Measurements from ENCODE around the gene PRRG2. TPM values are rescaled to one million over a fixed set of nuclear protein-coding genes. Genes with fewer than 3 reads are reported as not detected.

PRRG2 gene
- total and polyA plus RNA-seq, 7 donors: 0.24 to 16.0 (median 0.89) TPM

DNA sequence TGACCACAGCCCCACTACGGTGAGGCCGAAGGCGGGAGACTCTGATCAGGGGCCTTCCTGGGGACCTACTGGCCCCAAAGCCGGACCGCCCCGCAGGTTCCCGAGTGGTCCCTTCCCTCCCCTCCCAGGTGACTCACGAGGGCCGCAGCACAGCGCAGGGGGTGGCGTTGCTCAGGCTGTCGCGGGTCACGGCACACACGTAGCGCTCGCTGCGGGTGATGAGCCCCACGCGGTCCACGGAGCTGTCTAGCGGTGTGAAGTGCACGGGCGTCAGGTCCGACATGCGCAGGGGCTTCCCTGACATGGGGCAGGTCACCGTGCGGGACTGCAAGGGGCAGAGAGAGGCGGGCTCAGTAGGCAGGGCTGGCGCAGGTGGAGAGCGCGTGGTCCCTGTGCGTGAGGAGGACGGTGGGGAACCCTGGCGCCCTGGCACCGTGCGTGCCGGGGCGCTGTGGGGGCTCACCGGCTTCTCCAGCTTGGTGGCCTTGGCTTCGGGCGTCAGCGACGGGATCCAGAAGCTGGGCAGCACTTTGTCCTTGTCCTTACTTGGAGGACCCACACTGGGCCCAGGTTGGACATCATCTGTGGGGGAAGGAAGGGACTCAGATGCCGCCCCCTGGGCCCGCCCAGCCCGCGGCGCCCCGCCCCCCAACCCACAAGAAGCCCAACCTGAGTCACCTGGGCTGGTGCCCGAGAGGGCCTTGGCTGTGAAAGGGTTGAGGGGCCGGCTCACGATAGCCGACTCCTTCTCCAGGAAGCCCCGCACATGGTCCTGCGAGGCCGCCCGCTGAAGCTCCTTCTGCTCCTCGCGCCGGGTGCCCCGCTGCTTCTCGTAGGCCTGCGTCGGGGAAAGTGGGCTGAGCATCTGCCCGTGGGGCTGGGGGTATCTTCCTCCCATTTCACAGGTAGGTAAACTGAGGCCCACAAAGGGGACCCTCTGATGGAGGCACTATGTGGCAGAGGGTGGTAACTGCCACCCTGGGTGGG lies 24.4 kb upstream of the PRRG2 start:
- ATAC-seq (no peak), DNase-seq (peak in 1 of 2 donors; percentile 28)
- Histone ChIP-seq H3K36me3 (ENCODE audit: insufficient read depth in 1 of 2, low read depth in 1 of 2) (peaks cover 5 to 65% of the 10 kb centered on the region in 2 donors), H3K4me1 (peaks cover 23% of the 10 kb centered on the region), H3K9me3 (no peaks in the 10 kb centered on the region), H3K27ac (peak overlapping the region; percentile 36), H3K4me3 (no peak overlapping the region), H3K27me3 (ENCODE audit: insufficient read depth in 3 of 3, low read length in 2 of 3) (no peaks in the 10 kb centered on the region)
- TF ChIP-seq, protein P1, sequence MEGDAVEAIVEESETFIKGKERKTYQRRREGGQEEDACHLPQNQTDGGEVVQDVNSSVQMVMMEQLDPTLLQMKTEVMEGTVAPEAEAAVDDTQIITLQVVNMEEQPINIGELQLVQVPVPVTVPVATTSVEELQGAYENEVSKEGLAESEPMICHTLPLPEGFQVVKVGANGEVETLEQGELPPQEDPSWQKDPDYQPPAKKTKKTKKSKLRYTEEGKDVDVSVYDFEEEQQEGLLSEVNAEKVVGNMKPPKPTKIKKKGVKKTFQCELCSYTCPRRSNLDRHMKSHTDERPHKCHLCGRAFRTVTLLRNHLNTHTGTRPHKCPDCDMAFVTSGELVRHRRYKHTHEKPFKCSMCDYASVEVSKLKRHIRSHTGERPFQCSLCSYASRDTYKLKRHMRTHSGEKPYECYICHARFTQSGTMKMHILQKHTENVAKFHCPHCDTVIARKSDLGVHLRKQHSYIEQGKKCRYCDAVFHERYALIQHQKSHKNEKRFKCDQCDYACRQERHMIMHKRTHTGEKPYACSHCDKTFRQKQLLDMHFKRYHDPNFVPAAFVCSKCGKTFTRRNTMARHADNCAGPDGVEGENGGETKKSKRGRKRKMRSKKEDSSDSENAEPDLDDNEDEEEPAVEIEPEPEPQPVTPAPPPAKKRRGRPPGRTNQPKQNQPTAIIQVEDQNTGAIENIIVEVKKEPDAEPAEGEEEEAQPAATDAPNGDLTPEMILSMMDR (IDR thresholded peaks at IDR 0.05): no peak
- 79 to 84% (median 82%) methylated on average over 56 to 66 of the region's 66 CpGs for WGBS, 3 donors
- intact Hi-C loops (cut with DNase I): no loop called here

DNA sequence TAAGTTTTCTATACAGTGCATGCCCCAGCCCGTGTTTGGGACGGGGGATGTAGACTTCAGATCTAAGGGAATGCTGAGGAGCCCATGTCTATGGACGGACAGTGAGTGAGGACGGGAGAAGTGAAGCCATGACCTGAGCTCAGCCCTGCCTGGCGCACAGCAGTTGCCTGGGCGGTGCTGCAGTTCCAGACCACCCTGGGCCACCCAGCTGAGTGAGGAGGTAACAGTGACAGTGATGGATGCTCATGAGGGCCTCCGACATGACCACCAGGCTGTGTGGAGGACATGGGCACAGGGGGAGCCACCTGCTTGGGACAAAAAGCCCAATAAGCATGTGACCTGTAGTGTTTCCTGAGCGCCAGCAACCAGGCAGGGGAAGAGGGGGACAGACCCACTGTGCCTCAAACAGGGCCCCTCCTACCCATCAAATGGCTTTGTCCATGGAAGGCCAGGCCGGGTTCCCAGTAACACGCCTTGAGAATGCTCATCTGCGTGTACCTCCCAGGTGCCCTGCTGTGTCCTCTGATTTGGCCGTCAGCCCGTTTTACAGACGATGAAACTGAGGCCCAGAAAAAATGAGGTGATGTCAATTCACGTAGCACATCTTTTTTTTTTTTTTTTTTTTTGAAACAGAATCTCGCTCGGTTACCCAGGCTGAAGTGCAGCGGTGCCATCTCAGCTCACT lies 23.3 kb upstream of the PRRG2 start:
- DNase-seq: no peak
- Histone ChIP-seq H3K27me3 (ENCODE audit: insufficient read depth in 3 of 3, low read length in 2 of 3) (no peaks in the 10 kb centered on the region), H3K9me3 (no peaks in the 10 kb centered on the region), H3K36me3 (ENCODE audit: insufficient read depth in 1 of 2, low read depth in 1 of 2) (peaks cover 5 to 62% of the 10 kb centered on the region in 2 donors), H3K4me1 (peaks cover 33% of the 10 kb centered on the region), H3K4me3 (no peak overlapping the region), H3K27ac (peak overlapping the region; percentile 23)
- 81 to 86% (median 83%) methylated on average over 18 of the region's 18 CpGs for WGBS, 3 donors
- intact Hi-C loops (cut with DNase I): no loop called here
- no peak for ATAC-seq
- TF ChIP-seq, protein P1 (IDR thresholded peaks at IDR 0.05): no peak

DNA sequence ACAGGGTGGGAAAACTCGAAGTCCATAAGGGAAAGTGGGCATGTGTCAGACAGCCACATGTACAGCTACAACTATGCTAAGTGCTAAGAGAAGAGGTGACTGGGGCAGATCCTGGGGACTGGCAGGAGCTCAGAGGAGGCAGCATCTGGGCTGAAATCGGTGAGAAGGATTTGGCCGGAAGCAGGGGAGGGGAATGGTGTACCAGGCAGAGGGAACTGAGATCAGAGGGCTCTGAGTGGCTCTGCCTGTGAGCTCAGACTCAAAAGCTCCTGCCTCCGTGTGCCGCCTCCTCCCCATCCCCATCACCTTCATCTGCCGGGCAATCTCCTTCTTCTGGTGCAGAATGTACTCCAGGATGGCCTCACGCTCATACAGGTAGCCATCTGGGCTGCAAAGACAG lies 22.5 kb upstream of the PRRG2 start:
- Histone ChIP-seq H3K9me3 (no peaks in the 10 kb centered on the region), H3K27me3 (ENCODE audit: insufficient read depth in 3 of 3, low read length in 2 of 3) (no peaks in the 10 kb centered on the region), H3K4me3 (no peak overlapping the region), H3K27ac (peak overlapping the region; percentile 23), H3K36me3 (ENCODE audit: insufficient read depth in 1 of 2, low read depth in 1 of 2) (peaks cover 5 to 61% of the 10 kb centered on the region in 2 donors), H3K4me1 (peaks cover 42% of the 10 kb centered on the region)
- TF ChIP-seq, protein P1 (IDR thresholded peaks at IDR 0.05): no peak
- intact Hi-C loops (cut with DNase I): no loop called here
- ATAC-seq: no peak
- no peak for DNase-seq
- WGBS, 3 donors: 71 to 81% (median 73%) methylated on average over 5 to 7 of the region's 7 CpGs

DNA sequence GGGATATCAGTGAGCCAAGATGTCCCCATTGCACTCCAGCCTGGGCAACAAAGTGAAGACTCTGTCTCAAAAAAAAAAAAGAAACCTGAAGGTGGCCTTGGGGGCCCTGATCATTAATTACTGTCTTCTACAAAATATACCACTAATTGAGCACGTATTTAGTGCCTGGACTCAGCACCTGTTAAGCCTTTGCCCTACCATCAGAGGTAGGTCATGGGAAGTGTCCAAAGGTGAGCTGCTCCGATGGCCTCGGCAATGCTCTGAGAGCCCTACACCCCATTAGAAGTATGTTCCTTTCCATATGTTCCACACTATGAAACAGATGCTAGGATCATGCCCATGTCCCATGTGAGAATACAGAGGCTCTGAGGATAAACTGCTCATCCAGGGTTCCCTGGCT lies 21.7 kb upstream of the PRRG2 start:
- 68 to 71% (median 69%) methylated on average over 3 of the region's 3 CpGs for WGBS, 3 donors
- DNase-seq (no peak), ATAC-seq (no peak)
- intact Hi-C loops (cut with DNase I): no loop called here
- Histone ChIP-seq H3K27ac (peak overlapping the region; percentile 82), H3K36me3 (ENCODE audit: insufficient read depth in 1 of 2, low read depth in 1 of 2) (peaks cover 5 to 54% of the 10 kb centered on the region in 2 donors), H3K4me3 (no peak overlapping the region), H3K4me1 (peaks cover 50% of the 10 kb centered on the region), H3K27me3 (ENCODE audit: insufficient read depth in 3 of 3, low read length in 2 of 3) (no peaks in the 10 kb centered on the region), H3K9me3 (no peaks in the 10 kb centered on the region)
- TF ChIP-seq, protein P1 (IDR thresholded peaks at IDR 0.05): no peak
